NCI-H1092 (cell line): ENCODE measurements around the gene PAEP.

ENCODE experiments used
- DNase-seq: peaks from one replicate; lab custom pipeline; 2025; lab: John Stamatoyannopoulos, UW

PAEP gene

DNA sequence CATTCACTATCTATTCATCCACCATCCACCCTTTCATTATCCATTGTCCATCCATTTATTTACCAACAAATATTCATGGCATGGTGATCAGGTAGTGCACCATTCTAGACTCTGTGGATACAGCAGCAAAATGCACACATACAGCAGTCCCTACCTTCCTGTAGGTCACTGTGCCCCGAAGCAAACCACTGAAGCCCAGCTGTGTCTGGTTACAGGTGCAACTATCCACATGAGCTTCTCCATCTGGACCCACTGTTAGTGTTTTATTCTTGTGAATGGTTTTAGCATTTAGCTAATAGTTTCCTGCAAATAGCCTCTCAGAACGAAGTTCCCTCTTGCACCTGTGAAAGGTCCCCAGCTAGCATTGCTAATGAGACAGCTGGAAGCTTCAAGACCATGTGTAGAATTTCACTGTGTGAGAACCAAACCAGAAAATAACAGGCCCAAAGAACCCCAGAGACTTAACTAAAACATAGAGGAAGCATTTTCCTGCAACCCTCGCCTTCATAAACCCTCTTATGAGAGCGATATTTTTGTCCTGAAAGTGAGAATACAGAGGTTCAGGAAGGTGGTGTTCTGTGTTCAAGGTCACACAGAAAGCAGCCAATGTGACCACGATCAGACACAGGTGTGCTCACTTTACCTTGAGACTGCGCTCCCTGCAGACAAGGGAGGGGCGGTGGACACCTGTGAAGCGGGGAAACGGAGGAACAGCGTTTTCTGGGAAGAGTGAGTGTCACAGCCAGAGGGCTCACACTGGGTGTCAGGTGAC lies 18.5 kb downstream of the PAEP start:
- no peak for DNase-seq

DNA sequence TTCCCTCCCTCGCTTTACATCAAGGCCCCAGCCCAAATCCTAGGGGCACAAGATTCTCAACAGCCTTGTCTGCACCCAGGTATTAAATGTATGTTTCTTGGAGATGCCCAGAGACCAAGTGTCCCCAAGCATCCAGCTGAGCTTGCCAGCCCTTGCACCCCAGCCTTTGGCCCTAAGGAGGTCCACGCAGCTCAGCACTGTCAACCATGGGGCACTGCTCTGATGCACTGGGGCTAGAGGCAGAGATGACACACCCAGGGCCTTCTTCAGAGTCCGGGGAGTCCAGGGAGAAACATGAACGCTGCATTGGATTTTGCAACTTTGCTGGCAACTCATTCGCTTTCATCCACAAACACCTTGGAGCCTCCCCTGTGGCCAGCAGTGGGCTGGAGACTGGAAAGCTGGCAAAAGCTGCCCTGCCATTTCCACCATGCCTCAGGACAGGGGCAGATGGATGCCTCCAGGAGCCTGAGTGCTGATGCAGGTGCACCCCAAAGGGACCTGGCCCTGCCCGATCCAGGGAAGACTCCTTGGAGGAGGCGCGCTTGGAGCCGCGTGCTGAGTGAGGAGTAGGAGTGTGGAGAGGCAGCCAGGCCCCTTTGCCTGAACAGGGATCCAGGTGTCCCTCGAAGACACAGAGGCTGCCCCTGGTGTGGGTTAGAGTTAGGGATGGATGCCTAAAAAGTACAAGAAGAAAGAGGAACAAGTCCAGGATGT lies 19.3 kb downstream of the PAEP start:
- no peak for DNase-seq

GRCh38 chr9:135581636-135582426 lies 20.3 kb downstream of the PAEP start:
- no peak for DNase-seq

DNA sequence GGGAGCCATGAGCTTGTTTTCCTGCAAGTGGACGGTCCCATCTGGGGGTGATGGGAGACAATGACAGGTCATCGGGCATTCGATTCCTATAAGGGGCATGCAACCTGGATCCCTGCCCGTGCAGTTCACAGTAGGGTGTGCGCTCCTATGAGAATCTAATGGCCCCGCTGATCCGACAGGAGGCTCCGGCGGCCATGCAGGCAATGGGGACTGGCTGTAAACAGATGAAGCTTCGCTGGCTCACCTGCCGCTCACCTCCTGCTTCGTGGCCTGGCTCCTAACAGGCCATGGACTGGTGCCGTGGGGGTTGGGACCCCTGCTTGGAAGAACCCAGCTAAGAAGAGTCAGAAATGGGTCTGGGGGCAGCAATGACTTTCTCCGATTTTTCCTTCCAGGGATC lies 21.0 kb downstream of the PAEP start:
- DNase-seq: no peak

- no peak for DNase-seq
These were observed 21.6 kb downstream of the PAEP start for GRCh38 chr9:135582966-135583687.

DNA sequence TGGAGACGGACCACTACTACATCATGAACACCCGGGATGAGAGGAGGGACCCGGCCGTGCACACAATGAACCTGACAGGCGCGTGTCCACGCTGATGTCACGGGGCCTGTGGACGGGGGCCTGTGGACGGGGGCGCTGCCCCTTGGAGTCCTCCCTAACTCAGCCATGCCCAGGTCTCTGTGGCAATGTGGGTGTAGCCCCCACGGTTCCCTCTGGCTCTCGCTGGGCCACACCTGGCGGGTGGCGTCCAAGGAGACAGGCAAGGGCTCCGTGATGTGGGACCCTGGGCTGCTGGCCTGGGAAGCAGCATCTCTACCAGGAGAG lies 22.1 kb downstream of the PAEP start:
- DNase-seq: no peak

GRCh38 chr9:135584371-135584770 lies 22.8 kb downstream of the PAEP start:
- DNase-seq: no peak

GRCh38 chr9:135584934-135585333 lies 23.4 kb downstream of the PAEP start:
- DNase-seq: no peak

DNA sequence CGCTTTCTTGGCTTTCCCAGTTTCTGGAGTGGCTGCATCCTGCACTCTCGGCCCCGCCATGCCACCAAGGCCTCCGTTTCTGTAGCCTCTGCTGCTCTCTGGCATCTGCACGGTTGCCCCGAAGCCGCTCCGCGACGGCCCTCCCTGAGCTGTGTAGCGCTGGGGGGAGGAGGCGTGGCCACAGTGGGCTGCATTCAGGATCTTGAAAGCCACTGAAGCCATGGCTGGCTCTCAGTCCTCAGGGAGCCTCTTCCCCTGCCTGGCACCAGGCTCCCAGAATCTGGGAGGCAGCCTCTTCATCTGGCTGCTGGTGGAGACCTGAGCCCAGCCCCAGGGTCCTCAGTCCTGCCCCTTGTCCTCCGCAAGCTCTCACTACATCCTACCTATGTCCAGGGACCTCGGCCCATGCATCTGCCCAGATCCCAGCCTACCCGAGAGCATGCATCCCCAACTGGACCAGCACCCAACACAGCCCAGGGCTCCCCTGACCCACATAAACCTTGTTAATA lies 25.1 kb downstream of the PAEP start:
- DNase-seq: no peak

DNA sequence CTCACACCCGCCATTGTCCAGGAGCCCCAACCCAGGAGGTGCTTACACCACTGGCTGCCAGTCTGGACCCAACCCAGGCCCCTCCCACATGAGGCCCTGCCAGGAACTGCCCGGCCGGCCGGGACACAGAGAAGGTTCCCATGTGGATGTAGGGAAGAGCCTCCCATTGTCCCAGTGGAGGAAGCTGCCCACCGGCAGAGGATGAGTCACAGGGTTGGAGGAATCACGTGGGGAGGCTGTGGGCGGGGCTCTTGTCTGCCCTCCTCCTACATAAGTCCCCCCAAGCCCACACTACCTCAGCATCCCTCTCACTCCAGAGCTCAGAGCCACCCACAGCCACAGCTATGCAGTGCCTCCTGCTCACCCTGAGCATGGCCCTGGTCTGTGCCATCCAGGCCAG lies 26.1 kb downstream of the PAEP start:
- DNase-seq: no peak

DNA sequence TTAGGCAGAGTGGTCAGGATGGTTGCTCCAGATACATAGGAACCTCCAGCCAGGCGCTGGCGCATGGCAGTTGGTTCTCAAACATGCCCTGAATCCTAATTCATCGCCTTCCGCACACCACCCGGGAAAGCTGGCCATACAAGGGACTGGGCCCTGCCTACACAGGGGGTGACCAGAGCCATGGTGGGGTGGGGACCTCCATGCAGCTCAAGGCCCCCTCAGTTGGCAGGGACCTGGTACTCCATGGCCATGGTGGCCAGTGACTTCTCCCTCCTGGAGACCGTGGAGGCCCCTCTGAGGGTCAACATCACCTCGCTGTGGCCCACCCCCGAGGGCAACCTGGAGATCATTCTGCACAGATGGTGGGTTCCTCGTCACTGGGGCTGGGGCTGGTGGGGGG lies 26.8 kb downstream of the PAEP start:
- DNase-seq: no peak

- DNase-seq: no peak
These were observed 27.5 kb downstream of the PAEP start for GRCh38 chr9:135588886-135589595.

- no peak for DNase-seq
These were observed 28.3 kb downstream of the PAEP start for GRCh38 chr9:135589596-135590485.

GRCh38 chr9:135590486-135591079 lies 29.0 kb downstream of the PAEP start:
- no peak for DNase-seq

DNA sequence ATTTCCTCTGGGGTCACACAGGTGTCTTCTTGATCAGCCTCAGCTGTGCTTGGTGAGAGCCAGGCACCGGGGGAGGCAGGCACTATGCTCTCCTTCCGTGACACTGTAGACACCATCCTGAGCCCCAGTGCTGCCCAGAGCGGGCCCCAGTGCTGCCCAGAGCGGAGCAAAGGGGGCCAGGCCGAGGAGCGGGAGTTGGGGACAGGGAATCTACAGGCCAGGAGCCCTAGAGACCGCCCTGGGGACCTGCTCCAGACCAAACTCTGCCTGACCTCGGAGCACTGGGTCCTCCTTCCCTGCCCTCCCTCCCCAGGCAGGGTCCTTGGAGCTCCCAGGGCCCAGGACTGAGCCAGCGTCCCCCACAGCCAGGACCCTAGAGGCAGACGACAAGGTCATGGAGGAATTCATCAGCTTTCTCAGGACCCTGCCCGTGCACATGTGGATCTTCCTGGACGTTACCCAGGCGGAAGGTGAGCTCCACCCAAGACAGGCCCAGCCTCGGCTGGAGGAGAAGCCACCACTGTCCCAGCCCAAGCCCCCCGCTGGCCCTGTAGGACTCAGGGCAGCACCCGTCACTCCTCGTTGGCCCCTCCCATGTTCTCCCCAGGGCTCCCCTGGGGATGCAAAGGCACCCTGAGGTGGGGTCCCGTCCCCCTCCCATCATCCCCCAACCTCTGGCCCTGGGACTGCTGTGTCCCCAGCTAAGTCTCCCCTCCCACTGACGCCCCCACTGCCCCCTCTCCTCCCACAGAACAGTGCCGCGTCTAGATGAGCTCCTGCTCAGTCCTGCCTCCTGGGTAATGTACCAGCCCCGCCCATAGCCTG lies 30.2 kb downstream of the PAEP start:
- no peak for DNase-seq

GRCh38 chr9:135592331-135592590 lies 30.7 kb downstream of the PAEP start:
- no peak for DNase-seq

- DNase-seq: no peak
These were observed 31.1 kb downstream of the PAEP start for GRCh38 chr9:135592625-135593024.

- no peak for DNase-seq
These were observed 34.7 kb downstream of the PAEP start for GRCh38 chr9:135596211-135596610.

GRCh38 chr9:135600296-135600817 lies 38.8 kb downstream of the PAEP start:
- no peak for DNase-seq
